Mononuclear cell (primary cell): ENCODE results near the gene DDX6. TPM values are rescaled to one million over a fixed set of nuclear protein-coding genes. Genes with fewer than 3 reads are reported as not detected.
"Not testable (repeated sequence)": the region's sequence is repeated elsewhere in the genome, so short reads cannot be mapped to it uniquely, and the experiment has no call there.

Experiments
- H3K27me3 ChIP-seq: 2 replicates; pipeline ENCODE4 v1.6.0; 2011; ENCODE audit warnings: low read length, control low read depth; ENCODE audit not compliant: insufficient read depth
- H3K4me1 ChIP-seq: 2 replicates; pipeline ENCODE4 v1.5.1; 2011; ENCODE audit warnings: mild to moderate bottlenecking, low read length, control low read depth; ENCODE audit not compliant: insufficient read depth
- H3K4me3 ChIP-seq: 2 replicates; pipeline ENCODE4 v1.5.1; 2011; ENCODE audit warnings: mild to moderate bottlenecking, low read length, moderate library complexity
- H3K9me3 ChIP-seq: 2 replicates; pipeline ENCODE4 v1.5.1; 2011; ENCODE audit warnings: low read depth, mild to moderate bottlenecking, control low read depth, low read length
- total RNA-seq: library from RNA; depleted of rRNA; stranded (reverse); fragments of >200 nt; gene quantifications from one replicate; pipeline ENCODE4 v1.2.3, GENCODE V29; 2012

The DDX6 gene
- total RNA-seq, 1 donor, result 462 TPM

- H3K4me3 ChIP-seq, result no peak overlapping the region
- H3K4me1 ChIP-seq, result no peaks in the 10 kb centered on the region
- no peaks in the 10 kb centered on the region for H3K27me3 ChIP-seq
- no peaks in the 10 kb centered on the region for H3K9me3 ChIP-seq
These were observed 15.4 kb upstream of the DDX6 start for GRCh38 chr11:118806400-118806799.

DNA sequence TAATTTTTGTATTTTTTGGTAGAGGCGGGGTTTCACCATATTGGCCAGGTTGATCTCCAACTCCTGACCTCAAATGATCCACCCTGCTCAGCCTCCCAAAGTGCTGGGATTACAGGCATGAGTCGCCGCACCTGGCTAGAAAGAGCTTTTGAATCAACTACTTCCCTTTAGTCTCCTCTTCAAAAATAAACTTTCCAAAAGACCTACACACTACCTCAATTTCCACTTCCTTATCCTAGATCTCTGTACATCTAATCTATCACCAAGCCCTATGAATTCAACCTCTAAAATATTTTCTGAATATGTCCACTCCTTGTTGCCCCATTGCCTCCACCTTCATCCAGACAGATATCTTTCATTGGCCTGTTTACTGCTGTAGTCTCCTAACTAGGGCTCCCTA, 13.1 kb upstream of the DDX6 start:
- H3K4me3 ChIP-seq, result no peak overlapping the region
- H3K9me3 ChIP-seq, result no peaks in the 10 kb centered on the region
- no peaks in the 10 kb centered on the region for H3K4me1 ChIP-seq
- H3K27me3 ChIP-seq, result no peaks in the 10 kb centered on the region

DNA sequence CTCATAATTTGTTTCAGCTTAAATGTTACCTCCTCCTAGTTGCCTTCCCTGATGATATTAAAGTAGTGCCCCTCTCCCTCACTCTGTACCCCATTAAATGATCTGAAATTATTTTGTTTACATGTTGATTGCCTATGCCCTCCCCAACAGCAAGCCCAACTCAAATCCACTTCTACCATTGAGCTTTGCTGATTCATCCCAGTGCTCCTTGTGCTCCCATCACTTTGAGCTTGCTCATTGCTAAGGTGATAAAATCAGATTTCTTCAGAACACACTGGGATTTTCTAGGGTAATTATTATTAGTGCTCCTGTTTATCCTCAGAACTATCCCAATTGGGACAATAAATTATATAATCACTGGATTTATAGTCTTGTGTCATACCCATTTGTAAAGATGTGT, 8.4 kb upstream of the DDX6 start:
- no peaks in the 10 kb centered on the region for H3K27me3 ChIP-seq
- H3K9me3 ChIP-seq, result no peaks in the 10 kb centered on the region
- no peak overlapping the region for H3K4me3 ChIP-seq
- H3K4me1 ChIP-seq, result peaks cover 6% of the 10 kb centered on the region

- H3K9me3 ChIP-seq, result no peaks in the 10 kb centered on the region
- no peak overlapping the region for H3K4me3 ChIP-seq
- no peaks in the 10 kb centered on the region for H3K27me3 ChIP-seq
- peaks cover 15% of the 10 kb centered on the region for H3K4me1 ChIP-seq
These were observed 6.5 kb upstream of the DDX6 start for GRCh38 chr11:118797510-118797909.

GRCh38 chr11:118792570-118793124, 1.7 kb upstream of the DDX6 start:
- Histone ChIP-seq H3K4me1 (peaks cover 37% of the 10 kb centered on the region), H3K4me3 (peak overlapping the region; percentile 99), H3K9me3 (no peaks in the 10 kb centered on the region), H3K27me3 (no peaks in the 10 kb centered on the region)

DNA sequence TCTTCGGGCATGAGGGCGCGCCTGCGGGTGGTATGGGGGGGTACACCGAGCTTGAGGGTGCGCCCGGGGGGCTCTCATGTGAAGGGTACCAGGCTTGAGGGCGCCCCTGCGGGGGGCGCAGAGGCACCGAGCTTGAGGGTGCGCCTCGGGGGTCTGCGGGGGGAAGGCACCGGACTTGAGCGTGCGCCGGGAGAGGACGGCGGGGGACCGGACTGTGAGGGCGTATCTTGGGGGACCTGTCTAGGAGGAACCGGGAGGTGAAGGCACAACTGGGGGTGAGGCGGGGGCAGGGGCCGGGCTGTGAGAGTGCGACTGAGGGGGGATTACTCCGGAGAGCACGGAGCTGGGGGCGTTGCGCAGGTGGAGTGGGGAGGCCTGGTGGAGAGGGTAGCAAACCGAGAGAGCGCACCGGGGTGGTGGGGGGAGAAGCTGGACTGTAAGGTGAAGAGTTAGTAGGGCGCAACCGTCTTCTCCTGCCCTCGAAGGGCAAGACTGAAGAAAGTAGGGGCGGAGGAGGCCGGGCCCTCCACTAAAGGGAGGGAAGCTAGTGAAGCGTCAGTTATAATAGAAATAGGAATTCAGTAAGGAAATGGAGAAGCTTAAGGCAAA, 1.1 kb upstream of the DDX6 start:
- Histone ChIP-seq H3K4me3 (peak overlapping the region; percentile 99), H3K27me3 (no peaks in the 10 kb centered on the region), H3K9me3 (no peaks in the 10 kb centered on the region), H3K4me1 (peaks cover 42% of the 10 kb centered on the region)

- H3K4me1 ChIP-seq, result peaks cover 43% of the 10 kb centered on the region
- H3K4me3 ChIP-seq, result peak overlapping the region; percentile 99
- H3K27me3 ChIP-seq, result no peaks in the 10 kb centered on the region
- no peaks in the 10 kb centered on the region for H3K9me3 ChIP-seq
These were observed 430 bp downstream of the DDX6 start for GRCh38 chr11:118790357-118791110.

- H3K27me3 ChIP-seq, result no peaks in the 10 kb centered on the region
- H3K9me3 ChIP-seq, result no peaks in the 10 kb centered on the region
- H3K4me3 ChIP-seq, result peak overlapping the region; percentile 99
- peaks cover 49% of the 10 kb centered on the region for H3K4me1 ChIP-seq
These were observed 1.2 kb downstream of the DDX6 start for GRCh38 chr11:118789501-118790356.

DNA sequence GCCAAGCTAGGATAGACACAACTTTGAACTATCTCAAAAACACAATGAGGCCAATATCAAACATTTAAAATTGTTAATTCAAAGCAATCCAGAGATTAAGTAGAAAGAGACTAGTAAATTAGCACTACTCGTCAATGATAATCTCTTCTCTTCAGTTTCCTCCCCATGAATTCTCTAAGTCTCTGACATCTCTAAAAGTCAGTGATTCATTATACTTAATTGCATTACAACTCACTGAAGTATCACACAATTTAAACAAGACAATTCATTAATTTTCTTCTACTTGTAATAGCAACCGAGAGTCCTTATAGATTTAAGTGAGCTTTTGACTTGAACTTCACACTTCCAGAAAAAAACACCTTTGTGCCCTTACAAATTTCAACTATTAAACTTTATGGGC, 4.3 kb downstream of the DDX6 start:
- no peak overlapping the region for H3K4me3 ChIP-seq
- H3K9me3 ChIP-seq, result no peaks in the 10 kb centered on the region
- H3K4me1 ChIP-seq, result peaks cover 63% of the 10 kb centered on the region
- no peaks in the 10 kb centered on the region for H3K27me3 ChIP-seq

DNA sequence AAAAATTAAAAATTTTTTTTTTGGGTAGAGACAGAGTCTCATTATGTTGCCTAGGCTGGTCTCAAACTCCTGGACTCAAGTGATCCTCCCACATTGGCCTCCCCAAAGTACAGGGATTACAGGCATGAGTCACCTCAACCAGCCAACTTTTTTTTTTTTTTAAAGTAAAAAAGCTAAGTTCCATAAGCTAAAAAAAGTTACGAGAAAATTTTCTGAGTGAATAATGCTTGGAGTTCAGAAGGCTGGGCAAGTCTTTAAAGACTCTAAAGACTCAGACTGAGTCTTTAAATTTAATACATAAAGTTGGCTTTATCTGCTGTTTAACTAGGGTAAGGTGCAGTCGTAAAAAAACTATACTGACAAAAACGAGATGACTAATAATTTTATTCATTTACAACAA, 5.6 kb downstream of the DDX6 start:
- Histone ChIP-seq H3K9me3 (no peaks in the 10 kb centered on the region), H3K27me3 (no peaks in the 10 kb centered on the region), H3K4me3 (no peak overlapping the region), H3K4me1 (peaks cover 66% of the 10 kb centered on the region)

DNA sequence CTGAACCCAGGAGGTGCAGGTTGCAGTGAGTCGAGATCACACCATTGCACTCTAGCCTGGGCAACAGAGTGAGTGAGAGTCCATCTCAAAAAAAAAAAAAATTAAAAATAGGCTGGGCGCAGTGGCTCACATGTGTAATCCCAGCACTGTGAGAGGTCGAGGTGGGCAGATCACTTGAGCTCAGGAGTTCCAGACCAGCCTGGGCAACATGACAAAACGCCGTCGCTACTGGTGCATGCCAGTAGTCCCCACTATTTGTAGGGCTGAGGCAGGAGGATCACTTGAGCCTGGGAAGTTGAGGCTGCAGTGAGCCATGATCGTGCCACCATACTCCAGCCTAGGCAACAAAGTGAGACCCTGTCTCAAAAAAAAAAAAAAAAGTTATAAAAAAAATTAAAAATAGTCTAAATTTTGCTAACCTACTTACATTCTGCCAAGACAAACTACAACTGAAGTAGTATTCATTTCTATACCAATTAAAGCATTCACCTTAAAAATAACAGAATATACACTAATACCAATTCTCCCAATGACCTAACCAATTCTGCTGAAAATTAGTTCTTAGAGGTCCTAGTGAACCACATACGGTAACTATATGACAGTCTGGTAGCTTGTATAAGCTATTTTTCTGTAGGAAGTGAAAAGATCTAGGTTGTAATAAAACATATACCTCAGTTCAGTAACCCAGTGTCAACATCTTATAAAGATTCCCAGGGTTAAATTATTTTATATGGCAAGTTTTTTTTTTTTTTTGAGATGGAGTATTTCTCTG, 7.1 kb downstream of the DDX6 start:
- no peaks in the 10 kb centered on the region for H3K27me3 ChIP-seq
- no peak overlapping the region for H3K4me3 ChIP-seq
- H3K4me1 ChIP-seq, result peaks cover 58% of the 10 kb centered on the region
- H3K9me3 ChIP-seq, result no peaks in the 10 kb centered on the region

- H3K4me3 ChIP-seq, H3K27me3 ChIP-seq, H3K9me3 ChIP-seq: not testable (repeated sequence)
- H3K4me1 ChIP-seq, result peaks cover 52% of the 10 kb centered on the region
These were observed 7.6 kb downstream of the DDX6 start for GRCh38 chr11:118783324-118783723.

GRCh38 chr11:118778898-118779297, 12.1 kb downstream of the DDX6 start:
- Histone ChIP-seq H3K4me1 (peaks cover 42% of the 10 kb centered on the region), H3K27me3 (no peaks in the 10 kb centered on the region), H3K9me3 (no peaks in the 10 kb centered on the region), H3K4me3 (no peak overlapping the region)

- Histone ChIP-seq H3K4me3 (no peak overlapping the region), H3K27me3 (no peaks in the 10 kb centered on the region), H3K9me3 (no peaks in the 10 kb centered on the region), H3K4me1 (peaks cover 67% of the 10 kb centered on the region)
These were observed 16.9 kb downstream of the DDX6 start for GRCh38 chr11:118774032-118774431.
